ENCODE results near the gene PRSS38.
A peak's percentile ranks its signal among the peaks of the same experiment; 100 is the strongest.

Gene PRSS38

GRCh38 chr1:227793948-227794816 is 21.3 kb upstream of the PRSS38 start:
- DNase-seq: no peak

DNA sequence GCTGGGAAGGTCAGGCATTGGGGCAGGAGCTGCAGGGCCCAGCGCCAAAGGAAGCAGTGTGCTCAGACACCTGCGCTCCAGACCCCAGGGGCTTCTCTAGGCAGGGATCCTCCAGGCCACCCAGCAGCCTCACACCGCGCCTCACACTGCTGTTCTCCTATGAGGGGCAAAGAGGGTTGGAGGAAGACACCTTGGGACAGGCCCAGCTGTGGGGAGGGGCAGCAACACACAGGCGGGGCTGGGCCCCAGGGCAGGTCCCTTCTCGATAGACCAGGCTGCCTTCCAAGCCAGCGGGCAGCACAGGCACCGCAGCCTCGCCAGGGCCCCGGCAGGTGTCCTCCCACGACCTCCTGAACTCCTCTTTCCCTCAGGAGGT is 20.7 kb upstream of the PRSS38 start:
- DNase-seq: no peak

DNA sequence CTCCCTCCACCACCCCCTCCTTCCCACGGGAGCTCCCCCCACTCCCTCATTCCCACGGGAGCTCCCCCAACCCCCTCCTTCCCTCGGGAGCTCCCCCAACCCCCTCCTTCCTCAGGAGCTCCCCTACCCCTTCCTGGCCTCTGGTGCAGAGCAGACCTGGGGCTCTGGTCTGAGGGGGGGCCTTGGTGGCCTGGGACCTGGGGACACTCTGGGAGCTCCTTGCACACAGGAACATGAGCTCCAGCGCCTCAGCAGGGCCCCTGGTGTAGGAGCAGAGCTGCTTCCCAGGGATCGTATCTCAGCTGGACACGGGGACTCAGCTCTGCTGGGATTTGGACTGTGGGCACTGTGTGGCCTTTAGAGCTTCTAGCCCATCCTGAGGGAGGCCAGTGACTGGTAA is 19.7 kb upstream of the PRSS38 start:
- DNase-seq: no peak

DNA sequence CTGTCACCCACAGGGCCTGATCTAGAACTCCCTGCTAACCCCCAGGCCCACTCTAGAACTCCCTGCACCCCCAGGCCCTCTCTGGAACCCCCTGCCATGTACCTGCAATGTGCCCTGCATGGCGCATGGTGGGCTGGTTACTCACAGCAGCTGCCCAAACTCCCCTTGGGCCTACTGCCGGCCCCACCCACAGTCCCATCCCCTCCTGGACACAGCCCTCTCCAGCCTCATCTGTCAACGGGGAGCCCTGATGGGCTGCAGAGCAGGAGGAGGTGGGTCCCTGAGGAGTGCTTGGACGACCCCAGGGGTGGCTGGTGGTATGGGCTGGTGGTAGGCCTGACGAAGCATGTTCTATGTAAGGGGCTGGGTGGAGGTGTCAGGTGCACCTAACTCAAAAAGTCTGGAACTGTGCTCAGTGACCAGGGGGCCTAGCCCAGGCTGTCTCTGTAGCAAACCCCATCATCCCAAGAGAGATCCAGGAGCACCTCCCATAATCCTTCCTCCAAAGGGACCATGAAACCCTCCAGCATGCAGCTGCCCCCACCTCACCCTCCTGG is 19.0 kb upstream of the PRSS38 start:
- DNase-seq: no peak

GRCh38 chr1:227797144-227797543 is 18.3 kb upstream of the PRSS38 start:
- no peak for DNase-seq

DNA sequence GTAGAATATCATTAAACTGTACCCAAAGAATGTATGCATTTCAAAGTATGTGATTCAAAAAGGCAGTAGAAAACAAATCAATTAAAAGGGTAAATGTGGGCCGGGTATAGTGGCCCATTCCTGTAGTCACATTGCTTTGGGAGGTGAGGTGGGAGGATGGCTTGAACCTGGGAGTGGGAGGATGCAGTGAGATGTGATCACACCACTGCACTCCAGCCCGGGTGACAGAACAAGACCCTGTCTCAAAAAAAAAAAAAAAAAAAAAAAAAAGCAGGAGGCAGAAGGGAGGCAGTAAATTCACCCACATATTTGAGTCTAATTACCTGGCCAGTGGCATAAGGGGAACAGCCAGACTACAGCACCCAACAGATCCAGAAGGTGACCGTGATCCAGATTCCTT is 17.9 kb upstream of the PRSS38 start:
- no peak for DNase-seq

DNA sequence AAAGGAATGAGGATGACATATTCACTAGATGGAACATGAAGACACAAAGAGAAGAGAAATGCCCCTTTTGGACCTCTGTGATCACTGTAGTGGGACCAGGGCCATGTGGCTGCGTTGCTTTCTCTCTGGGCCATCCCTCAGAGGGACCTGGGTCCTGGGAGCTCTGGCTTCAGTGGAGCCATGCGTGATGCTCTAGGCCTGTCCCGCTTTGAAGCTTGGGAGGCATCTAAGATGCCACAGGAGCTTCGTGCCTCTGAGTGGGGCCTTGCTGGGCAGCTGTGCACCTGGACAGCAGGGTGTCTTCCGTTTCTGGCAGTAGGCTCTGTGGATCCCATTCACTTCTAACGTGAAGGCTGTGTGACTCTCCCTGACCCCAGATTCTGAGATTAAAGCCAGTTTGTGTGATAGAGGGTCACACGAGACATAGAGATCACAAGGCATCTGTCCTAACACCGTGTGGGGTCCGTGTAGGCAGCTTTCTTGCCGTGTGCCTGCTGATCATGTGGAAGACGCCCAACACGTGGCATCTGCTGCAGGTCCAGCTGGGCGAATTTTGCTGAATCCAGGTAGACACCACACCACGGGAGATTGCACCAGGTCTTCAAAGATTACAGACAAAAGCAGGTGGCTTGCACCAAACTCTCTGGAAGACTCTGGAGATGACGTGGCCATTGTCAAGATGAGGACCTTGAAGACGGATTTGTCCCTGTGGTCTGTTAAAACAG is 17.2 kb upstream of the PRSS38 start:
- no peak for DNase-seq

DNA sequence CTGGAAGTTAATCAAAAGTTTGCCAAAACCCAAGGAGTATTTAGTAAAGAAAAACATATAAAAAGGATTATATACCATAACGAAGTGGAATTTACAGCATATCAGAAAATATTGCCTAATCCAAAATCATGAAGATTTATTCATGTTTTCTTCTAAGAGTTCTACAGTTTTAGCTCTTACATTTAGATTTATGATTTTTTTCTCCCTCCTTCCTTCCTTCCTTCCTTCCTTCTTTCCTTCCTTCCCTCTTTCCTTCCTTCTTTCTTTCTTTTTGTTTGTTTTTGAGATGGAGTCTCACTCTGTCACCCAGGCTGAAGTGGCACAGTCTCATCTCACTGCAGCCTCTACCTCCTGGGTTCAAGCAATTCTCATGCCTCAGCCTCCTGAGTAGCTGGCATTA is 15.7 kb upstream of the PRSS38 start:
- DNase-seq: no peak

DNA sequence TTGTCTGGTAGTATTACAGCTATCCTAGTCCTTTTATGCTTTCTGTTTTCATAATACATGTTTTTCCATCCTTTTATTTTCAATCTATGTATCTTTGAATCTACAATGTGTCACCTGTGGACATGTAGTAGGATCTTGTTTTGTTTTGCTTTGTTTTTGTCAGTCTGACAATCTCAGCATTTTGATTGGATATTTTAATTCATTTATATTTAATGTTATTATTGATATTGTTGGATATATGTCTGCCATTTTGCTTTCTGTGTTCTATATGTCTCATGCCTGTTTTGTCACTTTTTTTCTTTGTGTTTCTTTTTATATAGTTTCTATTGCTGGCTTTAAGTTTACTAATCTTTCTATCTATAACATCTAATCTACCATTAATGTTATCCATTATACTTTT is 11.5 kb upstream of the PRSS38 start:
- DNase-seq: no peak

- DNase-seq: peak; percentile 63
Observed at GRCh38 chr1:227805606-227806197, 9.8 kb upstream of the PRSS38 start.

GRCh38 chr1:227808566-227808965 is 6.9 kb upstream of the PRSS38 start:
- no peak for DNase-seq

DNA sequence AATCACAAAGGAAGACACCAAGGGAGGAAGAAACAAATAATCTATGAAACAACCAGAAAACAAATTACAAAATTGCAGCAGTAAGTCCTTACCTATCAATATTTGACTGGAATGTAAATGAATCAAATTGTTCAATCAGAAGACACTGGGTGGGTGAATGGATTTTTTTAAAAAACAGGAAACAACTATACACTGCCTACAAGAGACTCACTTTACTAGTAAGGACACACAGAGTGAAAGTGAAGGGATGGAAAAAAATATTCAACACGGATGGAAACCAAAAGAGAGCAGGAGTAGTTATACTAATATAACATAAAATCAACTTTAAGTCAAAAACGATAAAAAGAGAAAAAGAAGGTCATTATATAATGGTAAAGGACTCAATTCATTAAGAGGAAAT is 6.4 kb upstream of the PRSS38 start:
- DNase-seq: no peak

GRCh38 chr1:227813962-227814361 is 1.5 kb upstream of the PRSS38 start:
- no peak for DNase-seq

GRCh38 chr1:227816750-227817446 is 1.4 kb downstream of the PRSS38 start:
- DNase-seq: no peak

DNA sequence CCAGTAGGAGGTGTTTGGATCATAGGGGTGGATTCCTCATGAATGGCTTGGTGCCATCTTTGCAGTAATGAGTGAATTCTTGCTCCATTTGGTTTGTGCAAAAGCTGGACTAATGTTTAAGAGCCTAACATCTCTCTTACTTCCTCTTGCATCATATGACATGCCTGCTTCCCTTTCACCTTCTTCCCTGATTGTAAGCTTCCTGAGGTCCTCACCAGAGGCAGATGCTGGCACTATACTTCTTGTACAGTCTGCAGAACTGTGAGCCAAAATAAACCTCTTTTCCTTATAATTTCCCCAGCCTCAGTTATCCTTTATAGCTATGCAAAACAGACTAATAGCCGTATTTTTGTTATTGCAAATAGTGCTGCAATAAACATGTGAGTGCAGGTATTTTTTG is 8.1 kb downstream of the PRSS38 start:
- no peak for DNase-seq

DNA sequence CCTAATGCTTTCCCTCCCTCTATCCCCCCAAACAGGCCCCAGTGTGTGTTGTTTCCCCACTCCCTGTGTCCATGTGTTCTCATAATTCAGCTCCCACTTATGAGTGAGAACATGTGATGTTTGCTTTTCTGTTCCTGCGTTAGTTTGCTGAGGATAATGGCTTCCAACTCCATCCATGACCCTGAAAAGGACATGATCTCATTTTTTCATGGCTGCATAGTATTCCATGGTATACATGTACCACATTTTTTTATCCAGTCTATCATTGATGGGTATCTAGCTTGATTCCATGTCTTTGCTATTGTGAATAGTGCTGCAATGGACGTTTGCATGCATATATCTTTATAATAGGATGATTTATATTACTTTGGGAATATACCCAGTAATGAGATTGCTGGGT is 8.7 kb downstream of the PRSS38 start:
- no peak for DNase-seq

DNA sequence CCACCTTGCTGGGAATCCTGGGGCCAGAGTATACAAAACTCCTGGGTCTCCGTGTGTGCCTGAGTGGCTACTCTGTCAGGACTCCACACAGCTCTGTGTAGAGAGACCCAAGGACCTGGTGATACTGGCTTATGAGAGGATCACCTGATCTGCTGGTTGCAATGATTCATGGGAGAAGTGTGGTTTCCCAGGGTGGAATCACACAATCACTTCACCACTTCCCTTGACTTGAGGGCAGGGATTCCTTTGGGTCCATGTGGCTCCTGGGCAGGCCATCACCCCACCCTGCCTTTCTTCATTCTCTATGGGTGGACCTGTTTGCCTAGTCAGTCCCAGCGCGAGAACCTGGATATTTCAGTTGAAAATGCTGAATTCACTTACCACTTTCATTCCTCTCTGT is 13.3 kb downstream of the PRSS38 start:
- DNase-seq: no peak

DNA sequence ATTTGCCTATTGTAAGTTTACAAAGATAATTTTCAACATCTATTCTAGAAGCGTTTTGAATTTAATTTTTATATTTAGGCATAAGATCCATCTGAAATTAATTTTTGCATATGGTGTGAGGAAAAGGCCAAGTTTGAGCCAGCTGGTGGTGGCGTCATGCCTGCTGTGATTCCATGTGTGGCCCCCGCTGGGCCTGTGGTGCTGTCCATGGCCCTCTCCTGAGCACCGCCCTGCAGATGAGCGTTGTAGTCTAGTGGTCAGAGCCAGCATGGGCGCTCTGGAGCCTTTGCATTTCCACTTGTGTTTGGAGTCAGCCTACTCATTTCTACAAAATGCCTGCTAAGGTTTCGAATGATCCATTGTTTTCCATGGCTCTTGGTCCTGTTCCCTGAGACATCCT is 22.7 kb downstream of the PRSS38 start:
- no peak for DNase-seq

DNA sequence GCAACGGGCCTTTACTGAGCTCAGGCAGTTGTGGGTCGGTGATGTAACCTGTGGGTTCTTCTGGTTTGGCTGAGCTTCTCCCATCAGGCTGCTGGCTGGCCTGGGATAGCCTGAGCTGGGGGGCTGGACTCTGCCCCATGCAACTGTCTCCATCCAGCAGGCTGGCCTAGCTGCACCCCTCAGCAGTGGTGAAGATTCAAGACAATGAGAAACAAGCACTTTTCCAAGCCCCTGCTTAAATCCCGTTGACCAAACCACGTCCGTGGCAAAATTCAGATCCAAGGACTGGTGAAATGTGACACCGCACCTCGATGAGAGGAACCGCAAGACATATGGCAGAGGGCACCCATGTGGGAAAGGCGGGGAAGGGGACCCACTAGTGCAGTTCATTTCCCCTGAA is 25.6 kb downstream of the PRSS38 start:
- DNase-seq: no peak

GRCh38 chr1:227844320-227845146 is 29.1 kb downstream of the PRSS38 start:
- no peak for DNase-seq

GRCh38 chr1:227845147-227845458 is 29.6 kb downstream of the PRSS38 start:
- DNase-seq: no peak

- no peak for DNase-seq
Observed at GRCh38 chr1:227845519-227845918, 30.0 kb downstream of the PRSS38 start.

Measured in T1000 (cell line).